ENCODE measurements around the gene TMIGD1.

The TMIGD1 gene

GRCh38 chr17:30326809-30327208 lies 7.0 kb downstream of the TMIGD1 start:
- no peak for DNase-seq

GRCh38 chr17:30324723-30325122 lies 9.1 kb downstream of the TMIGD1 start:
- no peak for DNase-seq

GRCh38 chr17:30323895-30324319 lies 9.9 kb downstream of the TMIGD1 start:
- DNase-seq = no peak

GRCh38 chr17:30323262-30323894 lies 10.5 kb downstream of the TMIGD1 start:
- no peak for DNase-seq

- no peak for DNase-seq
Measured at GRCh38 chr17:30321314-30321713, 12.5 kb downstream of the TMIGD1 start.

GRCh38 chr17:30318155-30318554 lies 15.7 kb downstream of the TMIGD1 start:
- DNase-seq = no peak

- no peak for DNase-seq
Measured at GRCh38 chr17:30316736-30317135, 17.1 kb downstream of the TMIGD1 start.

GRCh38 chr17:30315106-30315505 lies 18.8 kb downstream of the TMIGD1 start:
- DNase-seq = no peak

- DNase-seq = no peak
Measured at GRCh38 chr17:30314474-30314873, 19.4 kb downstream of the TMIGD1 start.

- DNase-seq = no peak
Measured at GRCh38 chr17:30312226-30312625, 21.6 kb downstream of the TMIGD1 start.

GRCh38 chr17:30310562-30310961 lies 23.3 kb downstream of the TMIGD1 start:
- DNase-seq = no peak

- no peak for DNase-seq
Measured at GRCh38 chr17:30309591-30309990, 24.3 kb downstream of the TMIGD1 start.

- no peak for DNase-seq
Measured at GRCh38 chr17:30308406-30308805, 25.5 kb downstream of the TMIGD1 start.

- no peak for DNase-seq
Measured at GRCh38 chr17:30304778-30305177, 29.1 kb downstream of the TMIGD1 start.

- DNase-seq = no peak
Measured at GRCh38 chr17:30302241-30302640, 31.6 kb downstream of the TMIGD1 start.

GRCh38 chr17:30300818-30301217 lies 33.0 kb downstream of the TMIGD1 start:
- no peak for DNase-seq

- DNase-seq = no peak
Measured at GRCh38 chr17:30299000-30299399, 34.9 kb downstream of the TMIGD1 start.

GRCh38 chr17:30297715-30298114 lies 36.1 kb downstream of the TMIGD1 start:
- no peak for DNase-seq

GRCh38 chr17:30296499-30297080 lies 37.3 kb downstream of the TMIGD1 start:
- DNase-seq = no peak

GRCh38 chr17:30292286-30292858 lies 41.5 kb downstream of the TMIGD1 start:
- no peak for DNase-seq

GRCh38 chr17:30291543-30292285 lies 42.1 kb downstream of the TMIGD1 start, which contains the start of gene BLMH:
Gene BLMH, minus strand, starts transcription at chr17:30291944. Its CDS starts 125 bp downstream, at chr17:30291819.
- DNase-seq = peak; percentile 33 to 65

GRCh38 chr17:30290696-30291542 lies 42.9 kb downstream of the TMIGD1 start:
- DNase-seq = no peak

- DNase-seq = no peak
Measured at GRCh38 chr17:30290077-30290476, 43.8 kb downstream of the TMIGD1 start.

All from hippocampal formation (tissue), 2 donors.